ENCODE results near the gene BET1L. TPM values are rescaled to one million over a fixed set of nuclear protein-coding genes. Genes with fewer than 3 reads are reported as not detected.

BET1L gene
- total RNA-seq, 2 experiments from 2014 or later, result 45.5 to 49.4 TPM

GRCh38 chr11:209275-210121 is 2.3 kb upstream of the BET1L start:
- peaks cover 35% of the 10 kb centered on the region for H3K4me1 Mint-ChIP-seq
- ChIA-PET POLR2A (interaction anchor here (0.8 to 1.4 kb wide), 2 partner anchors 26 to 1634 kb away, joined by 3 to 4 read pairs; no protein-coding TSS in a partner anchor), CTCF (interaction anchor here (0.5 to 2.1 kb wide), 7 partner anchors 25 to 557 kb away, joined by 3 to 7 read pairs (median 3); no protein-coding TSS in a partner anchor)
- no peaks in the 10 kb centered on the region for H3K9me3 Mint-ChIP-seq (ENCODE audit: low read depth)
- H3K4me3 Mint-ChIP-seq, result peak overlapping the region; percentile 94
- intact Hi-C loops (cut with DNase I, micrococcal nuclease), result loop anchor here in 1 of 2 experiments (5.0 kb wide), 2 partner anchors 103 to 243 kb away; partner anchors contain the start of genes IFITM1 and PTDSS2
- ATAC-seq (no peak), DNase-seq (peak; percentile 38)
- peaks cover 68% of the 10 kb centered on the region for H3K36me3 Mint-ChIP-seq (ENCODE audit: low read depth)
- peak overlapping the region; percentile 85 for H3K27ac Mint-ChIP-seq
- no peaks in the 10 kb centered on the region for H3K27me3 Mint-ChIP-seq

DNA sequence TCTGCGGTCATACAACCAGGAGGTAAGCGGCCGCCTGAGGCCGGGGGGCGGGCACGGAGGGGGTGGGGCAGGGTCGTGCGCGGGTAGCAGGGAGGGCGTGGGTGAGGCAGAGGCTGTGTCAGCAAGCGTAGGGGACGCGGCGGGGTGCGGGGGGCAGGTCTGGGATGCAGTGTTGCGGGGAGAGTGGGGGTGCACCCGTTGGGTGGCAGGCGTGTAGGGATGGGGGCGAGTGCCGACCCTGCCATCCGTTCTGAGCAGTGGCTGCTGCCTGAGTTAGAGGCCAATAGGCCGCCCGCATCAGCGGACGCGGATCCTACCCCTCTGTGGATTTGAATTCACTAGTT is 1.7 kb upstream of the BET1L start:
- DNase-seq (no peak), ATAC-seq (no peak)
- H3K9me3 Mint-ChIP-seq (ENCODE audit: low read depth), result no peaks in the 10 kb centered on the region
- H3K36me3 Mint-ChIP-seq (ENCODE audit: low read depth), result peaks cover 66% of the 10 kb centered on the region
- peak overlapping the region; percentile 94 for H3K4me3 Mint-ChIP-seq
- intact Hi-C loops (cut with DNase I, micrococcal nuclease), result loop anchor here (1.0 to 5.0 kb wide), 4 partner anchors 60 to 243 kb away; partner anchors contain the start of genes IFITM1 (in 1 of the 2) and PTDSS2 (in 1 of the 2)
- peak overlapping the region; percentile 85 for H3K27ac Mint-ChIP-seq
- CTCF ChIA-PET, result interaction anchor here (0.5 to 2.1 kb wide), 7 partner anchors 26 to 557 kb away, joined by 3 to 7 read pairs (median 3); no protein-coding TSS in a partner anchor
- H3K27me3 Mint-ChIP-seq, result no peaks in the 10 kb centered on the region
- H3K4me1 Mint-ChIP-seq, result peaks cover 41% of the 10 kb centered on the region
- POLR2A ChIA-PET, result interaction anchor here (1.4 kb wide), 1 partner anchor 26 kb away, joined by 4 read pairs; no protein-coding TSS in a partner anchor

DNA sequence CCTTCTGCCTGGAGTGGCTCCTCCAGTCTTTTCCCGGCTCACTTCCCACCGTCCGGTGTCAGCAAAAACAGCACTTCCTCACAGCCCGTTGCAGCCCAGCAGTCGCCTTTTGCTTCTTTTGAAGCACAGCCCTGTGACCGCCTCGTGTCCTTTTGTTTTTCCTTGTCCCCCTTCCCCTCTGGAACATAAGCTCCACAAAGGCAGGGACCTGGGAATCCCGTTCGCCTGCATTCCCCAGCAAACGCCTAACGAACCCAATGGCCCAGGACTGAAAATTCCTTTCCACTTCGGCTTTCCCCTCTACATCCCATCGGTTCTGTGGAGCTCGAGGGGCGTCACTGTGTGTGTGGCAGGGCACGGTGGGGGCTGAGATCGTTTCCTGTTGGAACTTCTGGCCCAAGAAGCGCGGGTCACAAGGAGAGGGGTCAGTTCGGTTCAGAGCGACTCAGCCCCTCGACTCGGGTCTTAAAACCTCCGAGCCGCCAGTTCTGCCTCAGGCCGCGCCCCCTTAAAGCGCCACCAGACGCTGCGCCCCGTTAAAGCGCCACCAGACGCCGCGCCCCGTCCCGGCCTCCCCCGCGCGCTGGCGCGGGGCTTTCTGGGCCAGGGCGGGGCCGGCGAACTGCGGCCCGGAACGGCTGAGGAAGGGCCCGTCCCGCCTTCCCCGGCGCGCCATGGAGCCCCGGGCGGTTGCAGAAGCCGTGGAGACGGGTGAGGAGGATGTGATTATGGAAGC is 1.1 kb upstream of the BET1L start:
- Mint-ChIP-seq H3K9me3 (ENCODE audit: low read depth) (no peaks in the 10 kb centered on the region), H3K36me3 (ENCODE audit: low read depth) (peaks cover 69% of the 10 kb centered on the region), H3K27me3 (no peaks in the 10 kb centered on the region), H3K4me1 (peaks cover 46% of the 10 kb centered on the region), H3K4me3 (peak overlapping the region; percentile 94), H3K27ac (peak overlapping the region; percentile 99)
- peak; percentile 68 for ATAC-seq
- POLR2A ChIA-PET, result interaction anchor here (1.2 to 1.4 kb wide), 2 partner anchors 27 to 74 kb away, joined by 4 read pairs; no protein-coding TSS in a partner anchor
- intact Hi-C loops (cut with DNase I, micrococcal nuclease), result loop anchor here (1.0 to 5.0 kb wide), 4 partner anchors 61 to 244 kb away; partner anchors contain the start of genes IFITM1 (in 1 of the 2) and PTDSS2 (in 1 of the 2)
- CTCF ChIA-PET, result interaction anchor here (0.5 to 2.4 kb wide), 9 partner anchors 27 to 558 kb away, joined by 3 to 10 read pairs (median 3); no protein-coding TSS in a partner anchor
- DNase-seq, result peak; percentile 91

DNA sequence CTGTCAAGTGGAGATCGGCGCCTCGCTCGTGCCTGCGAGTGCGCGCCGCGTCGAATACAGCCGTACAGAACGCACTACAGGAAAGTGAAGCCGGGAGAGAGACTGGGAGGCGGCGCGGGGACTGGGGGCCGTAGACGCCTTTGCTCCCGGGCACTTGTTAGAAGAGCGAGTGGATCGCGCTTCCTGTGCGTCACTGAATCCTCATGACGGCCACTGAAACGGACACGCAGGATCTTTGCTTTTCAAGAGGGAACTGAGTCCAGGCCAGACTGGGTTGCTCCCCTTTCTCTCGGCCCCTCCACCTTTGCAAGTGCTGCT is 623 bp upstream of the BET1L start:
- H3K4me3 Mint-ChIP-seq, result peak overlapping the region; percentile 94
- no peak for DNase-seq
- ATAC-seq, result peak; percentile 10
- ChIA-PET CTCF (interaction anchor here (0.6 to 2.4 kb wide), 14 partner anchors 8 to 241 kb away, joined by 3 to 10 read pairs (median 4); partner anchors contain the start of genes PSMD13 and SIRT3), POLR2A (interaction anchor here (0.5 to 1.2 kb wide), 10 partner anchors 8 to 360 kb away, joined by 3 to 25 read pairs (median 4); partner anchors contain the start of genes PSMD13, RNH1 and SIRT3)
- peak overlapping the region; percentile 99 for H3K27ac Mint-ChIP-seq
- H3K4me1 Mint-ChIP-seq, result peaks cover 51% of the 10 kb centered on the region
- intact Hi-C loops (cut with DNase I, micrococcal nuclease), result loop anchor here (1.0 to 5.0 kb wide), 12 partner anchors 28 to 601 kb away; partner anchors contain the start of genes PSMD13 (in 2 of the 2), SIRT3 (in 2 of the 2), DEAF1 (in 1 of the 2) and IFITM1 (in 1 of the 2)
- H3K36me3 Mint-ChIP-seq (ENCODE audit: low read depth), result peaks cover 70% of the 10 kb centered on the region
- H3K9me3 Mint-ChIP-seq (ENCODE audit: low read depth), result no peaks in the 10 kb centered on the region
- no peaks in the 10 kb centered on the region for H3K27me3 Mint-ChIP-seq

DNA sequence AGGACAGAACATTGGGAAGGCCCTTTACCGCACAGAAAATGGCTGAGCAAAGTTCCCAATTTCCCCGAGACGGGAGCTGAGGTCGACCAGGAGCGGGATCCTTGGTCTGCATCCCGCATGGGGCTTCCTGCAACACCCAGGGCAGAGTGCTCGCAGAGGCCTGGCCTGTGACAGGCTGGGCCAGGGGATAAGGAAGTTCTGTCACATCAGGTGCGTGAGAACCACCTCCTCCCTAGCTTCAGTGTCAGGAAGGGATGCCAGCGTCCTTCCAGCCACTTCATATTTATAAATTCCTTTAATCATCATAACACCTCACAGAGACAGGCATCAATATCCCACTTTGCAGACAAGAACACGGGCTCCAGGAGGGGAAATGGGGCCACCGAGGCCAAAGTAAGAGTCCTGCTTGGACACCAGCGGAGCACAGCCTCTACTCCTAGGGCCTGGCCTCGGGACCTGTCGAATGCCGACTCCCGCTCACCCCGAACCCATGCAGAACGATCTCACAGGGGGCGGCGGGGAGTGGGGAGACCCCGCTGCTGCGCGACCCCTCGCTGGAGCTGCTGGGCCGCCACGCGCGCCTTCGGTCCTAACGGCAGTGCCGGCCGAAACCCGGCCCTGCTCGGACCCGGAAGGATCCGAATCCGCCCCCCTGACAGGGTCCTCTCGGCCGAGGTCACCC is 532 bp downstream of the BET1L start:
- CTCF ChIA-PET, result interaction anchor here (0.7 to 2.4 kb wide), 14 partner anchors 9 to 242 kb away, joined by 3 to 10 read pairs (median 4); partner anchors contain the start of genes PSMD13, PTDSS2 and SIRT3
- H3K4me1 Mint-ChIP-seq, result peaks cover 63% of the 10 kb centered on the region
- H3K4me3 Mint-ChIP-seq, result peak overlapping the region; percentile 94
- POLR2A ChIA-PET, result interaction anchor here (0.8 to 1.2 kb wide), 8 partner anchors 10 to 362 kb away, joined by 3 to 25 read pairs (median 4); partner anchors contain the start of genes PSMD13, RNH1 and SIRT3
- ATAC-seq (no peak), DNase-seq (peak; percentile 36)
- H3K9me3 Mint-ChIP-seq (ENCODE audit: low read depth), result no peaks in the 10 kb centered on the region
- H3K27me3 Mint-ChIP-seq, result no peaks in the 10 kb centered on the region
- H3K27ac Mint-ChIP-seq, result peak overlapping the region; percentile 99
- H3K36me3 Mint-ChIP-seq (ENCODE audit: low read depth), result peaks cover 67% of the 10 kb centered on the region
- intact Hi-C loops (cut with DNase I, micrococcal nuclease), result loop anchor here (1.0 to 5.0 kb wide), 10 partner anchors 30 to 603 kb away; partner anchors contain the start of genes PSMD13 (in 2 of the 2), SIRT3 (in 2 of the 2), DEAF1 (in 1 of the 2) and IFITM1 (in 1 of the 2)

DNA sequence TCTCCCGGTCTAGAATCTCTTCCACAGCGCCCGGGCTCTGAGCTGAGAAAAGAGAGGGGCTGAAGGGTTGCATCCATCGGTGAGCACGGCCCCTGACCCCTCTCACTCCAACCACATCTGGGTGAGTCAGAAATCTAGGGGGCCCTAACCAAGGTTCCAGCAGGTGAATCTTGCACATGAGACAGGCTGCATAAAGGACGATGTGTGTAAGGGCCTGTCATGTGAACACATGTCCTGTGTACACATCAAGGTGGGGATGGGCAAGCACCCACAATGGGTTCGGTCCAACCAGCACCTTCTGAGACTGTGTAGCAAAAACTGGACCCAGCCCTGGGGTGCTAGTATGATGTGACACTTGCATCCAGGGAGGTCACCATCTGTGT is 1.2 kb downstream of the BET1L start:
- POLR2A ChIA-PET, result no interaction called here
- H3K4me1 Mint-ChIP-seq, result peaks cover 64% of the 10 kb centered on the region
- H3K4me3 Mint-ChIP-seq, result peak overlapping the region; percentile 94
- no peaks in the 10 kb centered on the region for H3K27me3 Mint-ChIP-seq
- no peak for ATAC-seq
- no peaks in the 10 kb centered on the region for H3K9me3 Mint-ChIP-seq (ENCODE audit: low read depth)
- intact Hi-C loops (cut with DNase I, micrococcal nuclease), result loop anchor here in 1 of 2 experiments (5.0 kb wide), 2 partner anchors 106 to 246 kb away; partner anchors contain the start of genes IFITM1 and PTDSS2
- CTCF ChIA-PET, result interaction anchor here (0.7 to 2.4 kb wide), 5 partner anchors 38 to 243 kb away, joined by 3 to 10 read pairs (median 6); partner anchors contain the start of genes PTDSS2 and SIGIRR
- H3K36me3 Mint-ChIP-seq (ENCODE audit: low read depth), result peaks cover 66% of the 10 kb centered on the region
- H3K27ac Mint-ChIP-seq, result peak overlapping the region; percentile 99
- DNase-seq, result peak; percentile 6

DNA sequence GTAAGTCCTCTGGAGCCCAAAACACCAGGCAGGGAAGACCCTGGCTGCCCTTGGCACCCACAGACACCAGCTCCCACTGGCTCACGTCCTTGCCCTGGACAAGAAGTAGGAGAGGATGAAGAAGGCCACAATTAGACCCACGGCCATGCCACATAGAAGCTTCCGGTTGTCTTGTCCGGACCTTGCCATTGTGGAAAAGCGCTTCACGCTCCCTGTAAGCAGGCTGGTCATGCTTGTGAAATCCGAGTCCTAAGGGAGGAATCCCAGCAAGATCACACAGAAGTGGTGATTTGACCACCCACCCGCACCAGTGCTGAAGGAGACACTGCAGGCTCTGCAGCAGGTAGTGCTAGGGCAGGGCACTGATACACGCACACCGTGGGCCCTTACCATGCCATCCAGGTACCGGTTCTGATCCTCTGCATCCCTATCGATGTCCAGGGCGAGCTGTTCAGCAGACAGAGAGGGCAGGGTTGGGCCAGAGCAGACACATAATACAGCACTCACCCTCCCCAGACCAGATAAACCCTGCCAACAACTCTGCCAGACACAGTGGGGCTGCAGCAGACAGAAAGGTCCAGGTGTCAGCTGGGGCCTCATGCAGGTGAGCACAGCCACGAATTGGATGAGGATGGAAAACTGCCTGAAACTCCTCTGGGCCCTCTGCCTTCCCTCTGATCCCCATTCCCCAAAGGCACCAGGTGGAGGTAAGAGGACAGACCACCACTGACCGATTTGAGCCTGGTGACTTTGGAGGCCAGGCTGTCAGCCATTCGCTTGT is 1.8 kb downstream of the BET1L start:
- ATAC-seq (no peak), DNase-seq (no peak)
- H3K27me3 Mint-ChIP-seq, result no peaks in the 10 kb centered on the region
- CTCF ChIA-PET, result interaction anchor here (0.7 to 2.7 kb wide), 3 partner anchors 45 to 244 kb away, joined by 3 to 12 read pairs (median 6); partner anchors contain the start of genes PTDSS2 and SIGIRR
- peaks cover 64% of the 10 kb centered on the region for H3K36me3 Mint-ChIP-seq (ENCODE audit: low read depth)
- intact Hi-C loops (cut with DNase I, micrococcal nuclease), result loop anchor here in 1 of 2 experiments (5.0 kb wide), 2 partner anchors 107 to 247 kb away; partner anchors contain the start of genes IFITM1 and PTDSS2
- peak overlapping the region; percentile 94 for H3K4me3 Mint-ChIP-seq
- no peaks in the 10 kb centered on the region for H3K9me3 Mint-ChIP-seq (ENCODE audit: low read depth)
- peaks cover 66% of the 10 kb centered on the region for H3K4me1 Mint-ChIP-seq
- peak overlapping the region; percentile 99 for H3K27ac Mint-ChIP-seq
- POLR2A ChIA-PET, result no interaction called here

GRCh38 chr11:204587-205109 is 2.6 kb downstream of the BET1L start:
- intact Hi-C loops (cut with DNase I, micrococcal nuclease), result loop anchor here in 1 of 2 experiments (5.0 kb wide), 2 partner anchors 108 to 248 kb away; partner anchors contain the start of genes IFITM1 and PTDSS2
- peaks cover 59% of the 10 kb centered on the region for H3K4me1 Mint-ChIP-seq
- peak; percentile 6 for DNase-seq
- ChIA-PET CTCF (interaction anchor here (2.7 kb wide), 1 partner anchor 46 kb away, joined by 12 read pairs; no protein-coding TSS in a partner anchor), POLR2A (interaction anchor here (0.6 kb wide), 1 partner anchor 22 kb away, joined by 3 read pairs; no protein-coding TSS in a partner anchor)
- no peaks in the 10 kb centered on the region for H3K27me3 Mint-ChIP-seq
- no peak for ATAC-seq
- H3K27ac Mint-ChIP-seq, result no peak overlapping the region
- H3K9me3 Mint-ChIP-seq (ENCODE audit: low read depth), result no peaks in the 10 kb centered on the region
- peaks cover 63% of the 10 kb centered on the region for H3K36me3 Mint-ChIP-seq (ENCODE audit: low read depth)
- no peak overlapping the region for H3K4me3 Mint-ChIP-seq

GRCh38 chr11:203945-204586 is 3.1 kb downstream of the BET1L start:
- Mint-ChIP-seq H3K4me3 (no peak overlapping the region), H3K27ac (peak overlapping the region; percentile 76), H3K27me3 (no peaks in the 10 kb centered on the region), H3K36me3 (ENCODE audit: low read depth) (peaks cover 58% of the 10 kb centered on the region), H3K9me3 (ENCODE audit: low read depth) (no peaks in the 10 kb centered on the region), H3K4me1 (peaks cover 54% of the 10 kb centered on the region)
- CTCF ChIA-PET, result interaction anchor here (1.2 to 2.7 kb wide), 2 partner anchors 47 to 167 kb away, joined by 5 to 12 read pairs; no protein-coding TSS in a partner anchor
- DNase-seq (no peak), ATAC-seq (no peak)
- intact Hi-C loops (cut with DNase I, micrococcal nuclease), result no loop called here
- POLR2A ChIA-PET, result interaction anchor here (0.6 kb wide), 1 partner anchor 22 kb away, joined by 3 read pairs; no protein-coding TSS in a partner anchor
